ENCODE results near the gene EWSR1.
"Not testable (repeated sequence)": the region's sequence is repeated elsewhere in the genome, so short reads cannot be mapped to it uniquely, and the experiment has no call there.

EWSR1 gene

GRCh38 chr22:29341056-29341848 lies 73.2 kb downstream of the EWSR1 start:
- no peak for DNase-seq

DNA sequence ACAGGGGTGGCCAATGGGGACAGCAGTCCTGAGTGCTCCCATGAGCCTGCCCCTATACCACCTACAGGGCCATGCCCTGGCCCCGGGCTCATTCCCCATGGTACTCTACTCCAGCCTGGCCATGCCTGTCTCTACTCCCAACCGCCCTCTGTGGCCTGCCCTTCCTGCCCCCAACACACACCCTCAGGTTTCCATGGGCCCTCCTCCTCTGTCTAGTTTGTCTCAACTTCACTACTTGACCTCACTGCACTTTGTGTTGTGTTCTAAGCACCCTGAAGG lies 73.7 kb downstream of the EWSR1 start:
- DNase-seq, result no peak

DNA sequence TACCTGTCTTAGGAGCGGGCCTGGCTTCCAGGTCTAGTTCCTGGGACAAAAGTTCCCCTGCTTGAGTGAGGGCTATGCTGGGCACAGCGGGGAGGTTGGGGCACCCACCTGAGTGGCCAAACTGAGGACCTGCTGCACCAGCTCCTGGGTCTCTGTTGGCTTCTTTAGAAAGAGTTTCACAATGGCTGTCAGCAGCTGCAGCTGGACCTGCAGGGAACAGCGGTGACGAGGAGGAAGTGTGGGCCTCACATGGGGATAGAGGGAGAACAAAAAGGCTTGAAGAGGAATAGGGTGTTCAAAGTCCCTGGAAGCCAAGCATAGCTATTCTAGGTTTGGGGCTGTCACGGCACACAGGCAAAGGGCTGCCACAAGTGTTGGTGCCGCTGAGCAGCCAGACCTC lies 74.1 kb downstream of the EWSR1 start:
- no peak for DNase-seq

GRCh38 chr22:29342577-29343312 lies 74.7 kb downstream of the EWSR1 start:
- no peak for DNase-seq

DNA sequence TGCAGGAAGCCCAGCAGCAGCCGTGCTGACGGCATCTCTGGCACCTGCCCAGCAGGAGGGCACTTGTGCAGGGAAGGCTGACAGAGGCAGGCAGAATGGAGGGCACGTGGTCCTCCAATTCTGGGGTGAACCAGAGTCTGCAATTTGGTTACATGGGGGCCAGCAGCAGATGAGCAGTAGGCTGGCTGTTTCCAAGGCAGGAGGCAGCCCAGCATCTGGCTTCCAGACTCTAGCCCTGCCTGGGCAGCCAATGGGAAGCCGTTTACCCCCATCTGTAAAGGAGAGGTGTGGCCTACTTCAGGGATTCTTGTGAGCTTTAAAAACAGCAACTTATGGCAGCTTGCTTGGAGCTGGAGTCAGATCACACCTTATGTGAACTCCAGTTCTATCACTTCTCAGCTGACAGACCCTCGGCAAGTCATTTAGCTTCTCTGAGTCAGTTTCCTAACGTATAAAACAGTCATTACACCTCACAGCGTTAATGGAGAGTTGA lies 75.3 kb downstream of the EWSR1 start:
- no peak for DNase-seq

DNA sequence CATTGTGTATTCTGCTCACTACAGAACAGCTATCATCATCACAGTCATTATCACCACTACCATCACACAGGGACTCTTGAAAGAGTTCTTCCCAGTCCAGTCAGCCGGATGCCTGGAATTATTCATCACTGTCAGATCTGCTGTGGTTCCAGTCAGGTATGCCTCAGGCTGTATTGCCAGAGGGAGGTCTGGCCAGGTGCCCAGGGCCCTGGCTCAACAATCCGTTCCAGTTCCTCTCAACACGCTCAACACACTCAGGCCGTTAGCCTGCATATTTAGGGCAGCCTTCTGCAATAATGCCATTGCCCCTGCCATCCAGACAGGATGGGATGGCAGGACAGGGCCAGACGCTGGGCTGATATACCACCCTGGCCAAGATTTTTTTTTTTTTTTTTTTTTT lies 76.1 kb downstream of the EWSR1 start:
- no peak for DNase-seq

GRCh38 chr22:29344889-29345288 lies 76.8 kb downstream of the EWSR1 start:
- not testable (repeated sequence) for DNase-seq

- no peak for DNase-seq
Observed at GRCh38 chr22:29345932-29346331, 77.9 kb downstream of the EWSR1 start.

DNA sequence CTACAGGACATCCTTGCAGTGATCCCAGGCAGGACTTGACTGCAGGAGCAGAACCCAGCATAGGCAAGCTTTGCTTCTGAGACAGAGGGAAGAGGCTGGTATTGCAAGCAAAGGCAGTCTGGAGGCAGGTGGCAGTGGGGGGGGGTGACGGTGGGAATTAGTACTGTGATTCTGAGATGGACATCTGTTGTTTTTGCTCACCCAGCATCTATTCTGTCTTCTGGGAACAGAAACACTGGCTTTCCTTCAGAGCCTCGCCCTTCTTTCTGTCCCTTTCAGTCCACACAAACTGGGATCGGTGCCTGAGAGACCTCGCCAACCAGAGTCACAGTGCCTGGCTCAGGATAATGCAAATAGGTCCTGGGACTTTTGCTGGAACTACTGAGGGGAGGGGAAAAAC lies 78.6 kb downstream of the EWSR1 start:
- DNase-seq, result no peak

- DNase-seq, result no peak
Observed at GRCh38 chr22:29348041-29348440, 80.0 kb downstream of the EWSR1 start.

DNA sequence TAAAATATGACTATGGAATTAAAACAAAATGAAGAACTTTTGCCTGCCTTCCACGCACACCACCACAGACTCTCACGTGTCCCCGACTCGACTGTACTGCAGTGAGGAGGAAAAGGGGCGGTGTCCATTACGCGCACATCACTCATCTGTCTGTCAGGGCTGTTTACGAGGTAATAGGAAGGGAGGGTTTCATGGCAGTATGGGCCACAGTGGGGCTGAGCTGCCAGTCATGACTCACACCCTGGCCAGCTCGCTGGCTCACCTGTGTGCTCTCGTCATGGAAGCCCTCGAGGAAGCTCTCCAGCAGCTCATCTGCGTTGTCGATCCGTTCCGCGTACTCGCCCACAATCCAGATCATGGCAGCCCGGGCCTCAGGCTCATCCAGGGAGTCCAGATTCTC lies 80.9 kb downstream of the EWSR1 start:
- DNase-seq, result no peak
